CD4-positive, alpha-beta T cell treated with Interleukin-4 for 1 hour (primary cell): ENCODE data around the gene ZNF70.
"Not testable (repeated sequence)": the region's sequence is repeated elsewhere in the genome, so short reads cannot be mapped to it uniquely, and the experiment has no call there.

Experiments
- DNase-seq, 2 donors: peaks; one replicate each; pipeline ENCODE4 v3.0.0-alpha.2; 2020 to 2022

ZNF70 gene

GRCh38 chr22:23755711-23756110 is 4.8 kb upstream of the ZNF70 start:
- no peak for DNase-seq

GRCh38 chr22:23754980-23755636 is 4.2 kb upstream of the ZNF70 start:
- DNase-seq, result no peak

GRCh38 chr22:23754220-23754919 is 3.5 kb upstream of the ZNF70 start, which contains the start of gene VPREB3:
VPREB3 (minus strand) TSS chr22:23754425; CDS start chr22:23754363, 62 bp downstream.
- DNase-seq, result no peak

- no peak for DNase-seq
These were observed 2.5 kb upstream of the ZNF70 start for GRCh38 chr22:23753385-23753784.

- DNase-seq, result peak in 1 of 2 donors; percentile 30
These were observed 1.8 kb upstream of the ZNF70 start for GRCh38 chr22:23752750-23753149.

- DNase-seq, result peak in 1 of 2 donors; percentile 80
These were observed 1.3 kb upstream of the ZNF70 start for GRCh38 chr22:23752090-23752691.

GRCh38 chr22:23751441-23751996 is 607 bp upstream of the ZNF70 start:
- no peak for DNase-seq

GRCh38 chr22:23750367-23750713 is 572 bp downstream of the ZNF70 start:
- no peak for DNase-seq

- no peak for DNase-seq
These were observed 1.0 kb downstream of the ZNF70 start for GRCh38 chr22:23749841-23750301.

- no peak for DNase-seq
These were observed 5.1 kb downstream of the ZNF70 start for GRCh38 chr22:23745791-23746190.

GRCh38 chr22:23744485-23744884 is 6.4 kb downstream of the ZNF70 start:
- no peak for DNase-seq

- DNase-seq, result no peak
These were observed 6.9 kb downstream of the ZNF70 start for GRCh38 chr22:23744001-23744400.

GRCh38 chr22:23743303-23743705 is 7.6 kb downstream of the ZNF70 start:
- DNase-seq, result no peak

- no peak for DNase-seq
These were observed 8.2 kb downstream of the ZNF70 start for GRCh38 chr22:23742505-23743264.

GRCh38 chr22:23737696-23738095 is 13.2 kb downstream of the ZNF70 start:
- DNase-seq, result no peak

- not testable (repeated sequence) for DNase-seq
These were observed 22.8 kb downstream of the ZNF70 start for GRCh38 chr22:23728108-23728507.

GRCh38 chr22:23722724-23723123 is 28.2 kb downstream of the ZNF70 start:
- DNase-seq, result no peak

GRCh38 chr22:23722160-23722559 is 28.8 kb downstream of the ZNF70 start:
- no peak for DNase-seq

GRCh38 chr22:23720855-23721254 is 30.1 kb downstream of the ZNF70 start:
- DNase-seq, result no peak

- no peak for DNase-seq
These were observed 32.3 kb downstream of the ZNF70 start for GRCh38 chr22:23718371-23719165.

- DNase-seq, result peak; percentile 85 to 87
These were observed 33.8 kb downstream of the ZNF70 start for GRCh38 chr22:23716811-23717801.
